ENCODE data around the gene KRTAP12-2.
"Not testable (repeated sequence)": the region's sequence is repeated elsewhere in the genome, so short reads cannot be mapped to it uniquely, and the experiment has no call there.

Gene KRTAP12-2

GRCh38 chr21:44647222-44647552 is 19.5 kb downstream of the KRTAP12-2 start:
- no peak for TF ChIP-seq CTCF (IDR thresholded peaks at IDR 0.05; ENCODE audit: insufficient read depth, low read depth, low read length, missing control alignments)
- DNase-seq (ENCODE audit: low read depth): no peak
- no peak overlapping the region for H3K4me3 ChIP-seq (ENCODE audit: low read depth, low read length)

GRCh38 chr21:44646366-44647221 is 20.1 kb downstream of the KRTAP12-2 start, which contains the start of gene KRTAP10-11:
TSS of gene KRTAP10-11 (plus strand) at chr21:44646414. CDS start at chr21:44646459, 45 bp downstream.
- not testable (repeated sequence) for H3K4me3 ChIP-seq (ENCODE audit: low read depth, low read length); DNase-seq (ENCODE audit: low read depth)

GRCh38 chr21:44644878-44645277 is 21.8 kb downstream of the KRTAP12-2 start:
- TF ChIP-seq CTCF (IDR thresholded peaks at IDR 0.05; ENCODE audit: insufficient read depth, low read depth, low read length, missing control alignments): no peak
- H3K4me3 ChIP-seq (ENCODE audit: low read depth, low read length): no peak overlapping the region
- no peak for DNase-seq (ENCODE audit: low read depth)

- no peak overlapping the region for H3K4me3 ChIP-seq (ENCODE audit: low read depth, low read length)
- no peak for DNase-seq (ENCODE audit: low read depth)
- no peak for TF ChIP-seq CTCF (IDR thresholded peaks at IDR 0.05; ENCODE audit: insufficient read depth, low read depth, low read length, missing control alignments)
Measured at GRCh38 chr21:44643741-44644310, 22.9 kb downstream of the KRTAP12-2 start.

GRCh38 chr21:44640761-44641160 is 26.0 kb downstream of the KRTAP12-2 start:
- no peak for DNase-seq (ENCODE audit: low read depth)
- no peak for TF ChIP-seq CTCF (IDR thresholded peaks at IDR 0.05; ENCODE audit: insufficient read depth, low read depth, low read length, missing control alignments)
- H3K4me3 ChIP-seq (ENCODE audit: low read depth, low read length): no peak overlapping the region

- no peak for DNase-seq (ENCODE audit: low read depth)
- TF ChIP-seq CTCF (IDR thresholded peaks at IDR 0.05; ENCODE audit: insufficient read depth, low read depth, low read length, missing control alignments): no peak
- no peak overlapping the region for H3K4me3 ChIP-seq (ENCODE audit: low read depth, low read length)
Measured at GRCh38 chr21:44639331-44639655, 27.4 kb downstream of the KRTAP12-2 start.

- not testable (repeated sequence) for H3K4me3 ChIP-seq (ENCODE audit: low read depth, low read length)
Measured at GRCh38 chr21:44638506-44639330, 28.0 kb downstream of the KRTAP12-2 start.

GRCh38 chr21:44637851-44638348 is 28.8 kb downstream of the KRTAP12-2 start:
- not testable (repeated sequence) for H3K4me3 ChIP-seq (ENCODE audit: low read depth, low read length); DNase-seq (ENCODE audit: low read depth)

More at GRCh38 chr21:44638506-44639330, 28.0 kb downstream of the KRTAP12-2 start:
- not testable (repeated sequence) for DNase-seq (ENCODE audit: low read depth)
